ENCODE results near the gene IFT57.

IFT57 gene

GRCh38 chr3:108171106-108171505, 51.1 kb downstream of the IFT57 start:
- TF ChIP-seq ZNF311 (tag by site-specific recombination; IDR thresholded peaks at IDR 0.05; ENCODE audit: borderline replicate concordance) (no peak), IKZF3 (tag by site-specific recombination; IDR thresholded peaks at IDR 0.05) (no peak), ZNF37A (tag by site-specific recombination; IDR thresholded peaks at IDR 0.05) (no peak)
- POLR2A ChIA-PET: no interaction called here
- Histone ChIP-seq H3K27ac (ENCODE audit: extremely low read depth, low read depth, low read length) (no peak overlapping the region), H3K4me3 (ENCODE audit: low read depth, low read length) (no peak overlapping the region), H3K9me3 (ENCODE audit: control insufficient read depth, insufficient read depth, low read depth, low read length) (no peaks in the 10 kb centered on the region), H3K36me3 (ENCODE audit: control insufficient read depth in 2 of 2, insufficient read depth in 1 of 2, low read length in 2 of 2) (peaks cover 0 to 6% of the 10 kb centered on the region in 2 experiments; a peak in 1 of 3 replicates), H3K4me1 (ENCODE audit: control insufficient read depth, insufficient read depth, low read length) (no peaks in the 10 kb centered on the region)
- CTCF ChIA-PET: interaction anchor here (0.7 kb wide), 1 partner anchor 136 kb away, joined by 3 read pairs; no protein-coding TSS in a partner anchor

- Histone ChIP-seq H3K27ac (ENCODE audit: extremely low read depth, low read depth, low read length) (no peak overlapping the region), H3K9me3 (ENCODE audit: control insufficient read depth, insufficient read depth, low read depth, low read length) (no peaks in the 10 kb centered on the region), H3K4me1 (ENCODE audit: control insufficient read depth, insufficient read depth, low read length) (no peaks in the 10 kb centered on the region), H3K36me3 (ENCODE audit: control insufficient read depth in 2 of 2, insufficient read depth in 1 of 2, low read length in 2 of 2) (peaks cover 0 to 31% of the 10 kb centered on the region in 2 experiments; a peak in 1 of 3 replicates), H3K4me3 (ENCODE audit: low read depth, low read length) (no peak overlapping the region)
- no peak for TF ChIP-seq ZNF626 (tag by site-specific recombination; IDR thresholded peaks at IDR 0.05)
- TF ChIP-seq ZNF2 (tag by site-specific recombination; IDR thresholded peaks at IDR 0.05): no peak
- TF ChIP-seq MEIS1 (CRISPR knock-in tag; IDR thresholded peaks at IDR 0.05; ENCODE audit: borderline replicate concordance): no peak
- TF ChIP-seq KLF16 (tag by site-specific recombination; IDR thresholded peaks at IDR 0.05): no peak
- no peak for TF ChIP-seq BCL11B (tag by site-specific recombination; IDR thresholded peaks at IDR 0.05; ENCODE audit: low read depth)
- TF ChIP-seq KLF1 (tag by site-specific recombination; IDR thresholded peaks at IDR 0.05): no peak
- TF ChIP-seq ZNF623 (tag by site-specific recombination; IDR thresholded peaks at IDR 0.05): no peak
- no peak for TF ChIP-seq ZNF114 (tag by site-specific recombination; IDR thresholded peaks at IDR 0.05)
- TF ChIP-seq ZBTB49 (tag by site-specific recombination; IDR thresholded peaks at IDR 0.05; ENCODE audit: low read depth): no peak
- no peak for TF ChIP-seq ZNF843 (tag by site-specific recombination; IDR thresholded peaks at IDR 0.05)
- no peak for TF ChIP-seq KLF9 (tag by site-specific recombination; IDR thresholded peaks at IDR 0.05; ENCODE audit: low read depth)
- no peak for TF ChIP-seq TRIM28 (IDR thresholded peaks at IDR 0.05; ENCODE audit: borderline replicate concordance, low read length)
- TF ChIP-seq ZSCAN5A (tag by site-specific recombination; IDR thresholded peaks at IDR 0.05): no peak
- no peak for TF ChIP-seq ZNF701 (tag by site-specific recombination; IDR thresholded peaks at IDR 0.05)
- TF ChIP-seq YY1 (tag by site-specific recombination; IDR thresholded peaks at IDR 0.05): no peak
- ChIA-PET POLR2A (no interaction called here), CTCF (interaction anchor here (3.0 kb wide), 1 partner anchor 11 kb away, joined by 12 read pairs; no protein-coding TSS in a partner anchor)
Measured at GRCh38 chr3:108164391-108164790, 57.8 kb downstream of the IFT57 start.

- no peaks in the 10 kb centered on the region for H3K4me1 ChIP-seq (ENCODE audit: control insufficient read depth, insufficient read depth, low read length)
- no peak for TF ChIP-seq ZNF292 (tag by site-specific recombination; IDR thresholded peaks at IDR 0.05; ENCODE audit: borderline replicate concordance, low read depth)
- CTCF ChIA-PET: no interaction called here
- POLR2A ChIA-PET: no interaction called here
- H3K9me3 ChIP-seq (ENCODE audit: control insufficient read depth, insufficient read depth, low read depth, low read length): no peaks in the 10 kb centered on the region
- H3K4me3 ChIP-seq (ENCODE audit: low read depth, low read length): no peak overlapping the region
- H3K36me3 ChIP-seq (ENCODE audit: control insufficient read depth in 2 of 2, insufficient read depth in 1 of 2, low read length in 2 of 2): peaks cover 0 to 18% of the 10 kb centered on the region in 2 experiments; a peak in 1 of 3 replicates
- no peak overlapping the region for H3K27ac ChIP-seq (ENCODE audit: extremely low read depth, low read depth, low read length)
Measured at GRCh38 chr3:108159865-108160264, 62.4 kb downstream of the IFT57 start.

All from HEK293 (cell line).